Activated T-cell treated with anti-CD3 and anti-CD28 coated beads, Interleukin-2, amount 50 U/mL, for 72 hours (primary cell): Measurements from ENCODE around the gene ZRSR2. TPM values are rescaled to one million over a fixed set of nuclear protein-coding genes. Genes with fewer than 3 reads are reported as not detected.
"Not testable (repeated sequence)": the region's sequence is repeated elsewhere in the genome, so short reads cannot be mapped to it uniquely, and the experiment has no call there.

Source experiments
- ATAC-seq, 2 donors: fragments of 150-1000 bp; cut with Tn5 transposase; replicated peaks in 1 of 2; 2 replicates each; pipeline ENCODE4 v1.10.0; 2021; ENCODE audit warnings: moderate library complexity in 2 of 2, mild to moderate bottlenecking in 1 of 2
- DNase-seq, 2 donors: peaks; one replicate each; pipeline ENCODE4 v3.0.0; 2021 to 2022; ENCODE audit warnings: mixed read lengths in 1 of 2
- H3K27ac Mint-ChIP-seq: one replicate; pipeline ENCODE4 v1.8.0; 2022; ENCODE audit warnings: mild to moderate bottlenecking, moderate library complexity, mixed read lengths
- H3K27me3 Mint-ChIP-seq: one replicate; pipeline ENCODE4 v1.8.0; 2022; ENCODE audit warnings: low read depth, mixed read lengths
- H3K36me3 Mint-ChIP-seq, 2 donors: one replicate each; pipeline ENCODE4 v1.8.0; 2022; ENCODE audit warnings: mixed read lengths in 2 of 2, mild to moderate bottlenecking in 1 of 2; ENCODE audit not compliant: insufficient read depth in 2 of 2
- H3K4me1 Mint-ChIP-seq: one replicate; pipeline ENCODE4 v1.8.0; 2022; ENCODE audit warnings: low read depth, mixed read lengths
- H3K4me3 Mint-ChIP-seq, 2 donors: one replicate each; pipeline ENCODE4 v1.8.0; 2022; ENCODE audit warnings: mild to moderate bottlenecking in 2 of 2, mixed read lengths in 2 of 2, moderate library complexity in 2 of 2
- H3K9me3 Mint-ChIP-seq, 2 donors: one replicate each; pipeline ENCODE4 v1.8.0; 2022; ENCODE audit warnings: mixed read lengths in 2 of 2
- total RNA-seq, 2 donors: library from RNA; stranded (reverse); gene quantifications; one replicate each; pipeline ENCODE4 v1.2.3, GENCODE V29; 2022

ZRSR2 gene
- total RNA-seq, 2 donors from 2014 or later = 15.3 to 27.2 TPM

DNA sequence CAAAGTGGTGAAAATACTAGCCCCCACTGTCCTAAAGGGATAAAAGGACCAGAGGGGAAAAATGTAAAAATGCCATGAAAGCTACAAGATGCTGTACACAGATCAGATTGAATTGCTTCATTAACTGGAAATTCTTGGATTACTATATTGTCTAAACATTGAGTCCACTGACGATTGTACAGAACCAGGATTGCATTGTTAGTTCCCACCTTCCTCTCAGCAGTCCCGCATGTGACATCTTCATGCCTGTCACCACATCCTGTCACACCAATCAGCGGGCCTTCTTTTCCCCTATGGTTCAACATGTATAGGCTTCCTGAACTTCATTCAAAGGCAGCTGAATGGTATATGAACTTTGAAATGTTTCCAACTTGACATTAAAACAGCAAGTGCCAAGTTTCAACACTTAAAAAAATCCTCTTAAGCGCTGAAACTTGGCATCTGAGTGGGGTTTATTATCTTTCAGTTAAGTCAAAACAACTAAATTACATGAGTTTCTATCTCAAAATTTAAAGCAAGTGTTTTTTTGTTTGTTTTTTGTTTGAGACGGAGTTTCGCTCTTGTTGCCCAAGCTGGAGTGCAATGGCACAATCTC is 24.6 kb downstream of the ZRSR2 start:
- H3K9me3 Mint-ChIP-seq = no peaks in the 10 kb centered on the region

DNA sequence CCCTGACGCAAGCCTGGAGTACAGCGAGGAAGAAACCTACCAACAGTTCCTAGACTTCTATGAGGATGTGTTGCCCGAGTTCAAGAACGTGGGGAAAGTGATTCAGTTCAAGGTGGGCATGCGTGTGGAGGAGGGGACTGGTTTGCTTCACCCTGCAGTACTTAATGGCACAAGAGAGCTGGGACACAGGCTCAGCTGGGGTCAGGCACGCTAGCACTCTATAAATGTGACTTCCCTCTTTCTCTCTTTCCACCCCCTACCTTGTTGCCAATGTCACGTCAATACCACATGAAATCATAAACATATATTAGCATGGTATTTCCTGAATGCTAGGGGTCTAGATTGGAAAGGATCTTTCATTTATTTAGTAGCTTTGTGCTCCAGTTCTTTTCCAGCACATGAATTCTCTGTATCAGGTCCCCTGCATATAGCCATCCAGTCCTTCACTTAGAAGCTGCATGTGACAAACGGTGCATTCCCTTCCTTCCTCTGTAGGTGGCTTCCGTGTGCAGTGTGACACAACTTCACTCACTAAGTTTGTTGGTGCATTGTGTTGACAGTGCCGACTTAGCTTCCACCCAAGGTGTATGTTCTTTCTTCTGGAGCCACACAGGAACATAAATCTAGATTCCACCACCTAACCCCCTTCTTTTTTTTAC is 25.6 kb downstream of the ZRSR2 start:
- H3K27ac Mint-ChIP-seq = peak overlapping the region; percentile 50
- H3K9me3 Mint-ChIP-seq = no peaks in the 10 kb centered on the region
- no peaks in the 10 kb centered on the region for H3K27me3 Mint-ChIP-seq
- DNase-seq = peak; percentile 19 to 39
- H3K36me3 Mint-ChIP-seq = peaks cover 10 to 35% of the 10 kb centered on the region in 2 donors
- peak; percentile 63 to 74 for ATAC-seq
- peak overlapping the region in 1 of 2 donors; percentile 37 for H3K4me3 Mint-ChIP-seq
- H3K4me1 Mint-ChIP-seq = peaks cover 49% of the 10 kb centered on the region

More for the DNA sequence above, 24.6 kb downstream of the ZRSR2 start:
- DNase-seq (no peak), ATAC-seq (no peak)
- no peaks in the 10 kb centered on the region for H3K27me3 Mint-ChIP-seq
- H3K27ac Mint-ChIP-seq = no peak overlapping the region
- H3K36me3 Mint-ChIP-seq = peaks cover 8 to 32% of the 10 kb centered on the region in 2 donors
- H3K4me1 Mint-ChIP-seq = peaks cover 39% of the 10 kb centered on the region
- no peak overlapping the region for H3K4me3 Mint-ChIP-seq

DNA sequence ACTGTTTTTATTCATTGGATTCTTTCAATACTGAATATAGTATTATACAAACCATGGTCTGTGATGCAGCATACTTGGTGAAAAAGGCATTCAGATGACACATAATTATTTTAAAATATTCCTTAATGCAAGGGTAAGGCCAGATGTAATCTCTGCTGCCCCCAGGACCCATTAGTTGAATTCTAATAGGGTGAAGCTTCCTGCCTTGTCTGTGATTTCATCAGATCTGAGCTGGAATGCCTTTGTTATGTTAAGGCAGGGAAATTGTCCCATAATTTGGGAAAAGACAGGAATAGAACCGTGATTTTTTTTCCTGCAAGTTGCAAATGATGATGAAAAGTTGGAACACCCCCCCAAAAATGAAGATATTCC is 26.1 kb downstream of the ZRSR2 start:
- Mint-ChIP-seq H3K36me3 (peaks cover 10 to 37% of the 10 kb centered on the region in 2 donors), H3K27ac (no peak overlapping the region), H3K9me3 (no peaks in the 10 kb centered on the region), H3K4me1 (peaks cover 49% of the 10 kb centered on the region), H3K27me3 (no peaks in the 10 kb centered on the region), H3K4me3 (peak overlapping the region in 1 of 2 donors; percentile 64)
- ATAC-seq = peak in 1 of 2 donors; percentile 2
- DNase-seq = no peak

DNA sequence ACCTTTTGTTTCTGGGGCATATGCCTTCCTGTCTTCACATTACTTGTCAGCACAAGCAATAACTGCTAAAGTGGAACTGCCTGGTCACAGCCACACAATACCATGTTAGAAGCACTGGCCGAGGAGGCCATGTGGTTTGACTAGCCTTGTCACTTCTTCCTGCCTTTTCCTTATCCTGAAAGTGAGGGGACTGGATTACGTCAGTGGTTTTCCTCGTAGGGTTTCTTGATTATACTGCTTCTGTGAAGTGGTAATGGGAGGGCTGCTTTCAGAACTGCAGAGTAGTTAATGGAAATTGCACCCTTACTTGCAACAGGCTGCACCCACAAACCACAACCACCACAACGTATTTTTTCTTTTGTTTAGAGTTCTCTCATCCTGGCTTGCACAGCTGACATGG is 26.6 kb downstream of the ZRSR2 start:
- no peaks in the 10 kb centered on the region for H3K9me3 Mint-ChIP-seq
- H3K27ac Mint-ChIP-seq = peak overlapping the region; percentile 66
- peak; percentile 53 to 63 for DNase-seq
- H3K4me3 Mint-ChIP-seq = peak overlapping the region; percentile 53 to 64
- peak; percentile 70 to 79 for ATAC-seq
- peaks cover 10 to 37% of the 10 kb centered on the region in 2 donors for H3K36me3 Mint-ChIP-seq
- no peaks in the 10 kb centered on the region for H3K27me3 Mint-ChIP-seq
- peaks cover 49% of the 10 kb centered on the region for H3K4me1 Mint-ChIP-seq

DNA sequence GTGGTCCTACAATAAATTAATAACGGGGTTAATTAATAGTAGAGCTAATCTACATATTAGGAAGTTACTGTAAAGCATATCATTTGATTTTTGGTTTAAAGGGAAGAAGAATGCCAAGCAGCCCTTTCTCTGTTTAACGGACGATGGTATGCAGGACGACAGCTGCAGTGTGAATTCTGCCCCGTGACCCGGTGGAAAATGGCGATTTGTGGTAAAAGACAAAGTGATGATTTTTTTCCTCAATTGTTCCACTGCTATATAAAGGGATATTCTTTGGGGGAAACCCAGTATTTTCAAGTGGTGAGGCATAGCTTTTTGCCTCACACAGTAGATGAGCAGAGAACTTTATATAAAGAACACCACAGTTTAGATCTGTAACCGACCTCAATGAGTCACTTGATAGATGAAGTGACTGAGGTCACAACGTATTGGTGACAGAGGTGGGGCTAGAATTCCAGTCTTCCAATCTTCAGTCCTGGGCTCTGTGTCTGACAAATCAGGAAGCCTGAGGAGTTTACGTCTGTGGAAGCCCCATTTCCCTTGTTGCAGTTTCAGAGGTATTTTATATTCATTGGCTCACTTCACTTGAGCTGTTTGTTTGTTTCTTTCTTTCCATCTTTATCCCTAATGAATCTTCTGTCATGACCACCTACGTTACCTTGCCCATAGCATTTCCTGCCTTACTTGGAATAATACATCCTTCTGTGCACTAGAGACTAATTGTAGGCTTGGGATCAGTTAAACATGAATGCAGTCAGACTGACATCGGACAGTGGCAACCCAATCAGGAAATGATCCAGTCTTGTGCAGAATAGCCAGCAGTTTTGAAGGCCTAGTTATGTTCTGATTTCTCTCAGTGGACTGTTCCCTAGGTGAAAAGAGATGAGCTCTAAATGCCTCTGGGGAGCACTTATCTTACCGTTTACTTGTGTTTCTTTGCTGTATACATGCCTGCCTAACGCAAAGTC is 30.1 kb downstream of the ZRSR2 start:
- peaks cover 13 to 35% of the 10 kb centered on the region in 2 donors for H3K36me3 Mint-ChIP-seq
- H3K4me3 Mint-ChIP-seq = peak overlapping the region in 1 of 2 donors; percentile 34
- H3K9me3 Mint-ChIP-seq = no peaks in the 10 kb centered on the region
- peaks cover 39% of the 10 kb centered on the region for H3K4me1 Mint-ChIP-seq
- peak overlapping the region; percentile 12 for H3K27ac Mint-ChIP-seq
- no peaks in the 10 kb centered on the region for H3K27me3 Mint-ChIP-seq
- DNase-seq (peak in 1 of 2 donors; percentile 12), ATAC-seq (peak; percentile 57 to 69)

DNA sequence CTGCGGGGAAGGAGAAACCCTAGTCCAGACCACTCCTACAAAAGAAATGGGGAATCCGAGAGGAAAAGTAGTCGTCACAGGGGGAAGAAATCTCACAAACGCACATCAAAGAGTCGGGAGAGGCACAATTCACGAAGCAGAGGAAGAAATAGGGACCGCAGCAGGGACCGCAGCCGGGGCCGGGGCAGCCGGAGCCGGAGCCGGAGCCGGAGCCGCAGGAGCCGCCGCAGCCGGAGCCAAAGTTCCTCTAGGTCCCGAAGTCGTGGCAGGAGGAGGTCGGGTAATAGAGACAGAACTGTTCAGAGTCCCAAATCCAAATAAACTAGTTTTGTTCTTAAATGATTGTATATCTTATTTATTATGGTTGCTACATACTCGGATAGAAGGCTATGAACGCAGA is 32.6 kb downstream of the ZRSR2 start:
- Mint-ChIP-seq H3K36me3 (peaks cover 6 to 24% of the 10 kb centered on the region in 2 donors), H3K27me3 (no peaks in the 10 kb centered on the region), H3K4me1 (peaks cover 16% of the 10 kb centered on the region), H3K27ac (no peak overlapping the region), H3K9me3 (no peaks in the 10 kb centered on the region), H3K4me3 (no peak overlapping the region)
- ATAC-seq = no peak
- no peak for DNase-seq

DNA sequence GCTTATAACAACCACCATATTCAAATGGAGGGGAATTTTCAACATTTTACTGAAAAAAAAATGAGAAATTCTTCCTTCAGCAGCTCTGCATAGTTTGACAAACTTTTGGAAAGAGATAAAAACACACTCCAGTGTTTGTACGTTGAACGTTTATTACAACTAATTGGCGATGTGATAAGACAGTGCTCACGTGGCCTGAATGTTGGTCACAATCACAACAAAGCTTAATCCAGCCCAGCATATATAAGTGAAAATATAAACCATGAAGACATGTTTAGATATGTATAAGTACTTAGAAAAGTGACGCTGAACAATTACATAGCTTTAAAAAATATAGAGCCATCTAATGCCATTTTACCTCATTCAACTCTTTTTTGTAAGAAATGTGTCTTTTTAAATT is 35.7 kb downstream of the ZRSR2 start:
- peaks cover 5% of the 10 kb centered on the region for H3K4me1 Mint-ChIP-seq
- DNase-seq (no peak), ATAC-seq (no peak)
- no peaks in the 10 kb centered on the region for H3K27me3 Mint-ChIP-seq
- no peak overlapping the region for H3K4me3 Mint-ChIP-seq
- H3K27ac Mint-ChIP-seq = no peak overlapping the region
- peaks cover 3 to 11% of the 10 kb centered on the region in 2 donors for H3K36me3 Mint-ChIP-seq
- no peaks in the 10 kb centered on the region for H3K9me3 Mint-ChIP-seq

DNA sequence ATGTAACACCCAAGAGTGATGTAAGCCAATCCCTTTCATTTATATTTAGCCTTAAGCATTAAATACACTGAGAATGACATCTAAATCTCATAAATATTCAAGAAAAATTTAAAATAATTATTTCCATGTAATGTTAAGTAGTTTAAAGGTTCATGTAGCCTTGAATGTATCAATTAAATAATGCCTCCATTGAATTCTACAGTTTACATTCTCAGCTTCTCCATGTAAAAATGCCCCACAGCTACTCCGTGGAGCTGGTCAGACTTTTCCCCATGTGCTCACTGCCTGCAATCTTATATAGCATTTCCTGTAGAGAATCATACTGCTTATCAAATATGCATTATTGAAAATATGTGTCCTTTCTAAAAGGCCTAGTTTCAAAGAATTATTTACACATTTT is 38.9 kb downstream of the ZRSR2 start:
- ATAC-seq (no peak), DNase-seq (no peak)
- no peaks in the 10 kb centered on the region for H3K36me3 Mint-ChIP-seq
- no peaks in the 10 kb centered on the region for H3K27me3 Mint-ChIP-seq
- H3K9me3 Mint-ChIP-seq = no peaks in the 10 kb centered on the region
- peaks cover 5% of the 10 kb centered on the region for H3K4me1 Mint-ChIP-seq
- H3K4me3 Mint-ChIP-seq = no peak overlapping the region
- no peak overlapping the region for H3K27ac Mint-ChIP-seq

DNA sequence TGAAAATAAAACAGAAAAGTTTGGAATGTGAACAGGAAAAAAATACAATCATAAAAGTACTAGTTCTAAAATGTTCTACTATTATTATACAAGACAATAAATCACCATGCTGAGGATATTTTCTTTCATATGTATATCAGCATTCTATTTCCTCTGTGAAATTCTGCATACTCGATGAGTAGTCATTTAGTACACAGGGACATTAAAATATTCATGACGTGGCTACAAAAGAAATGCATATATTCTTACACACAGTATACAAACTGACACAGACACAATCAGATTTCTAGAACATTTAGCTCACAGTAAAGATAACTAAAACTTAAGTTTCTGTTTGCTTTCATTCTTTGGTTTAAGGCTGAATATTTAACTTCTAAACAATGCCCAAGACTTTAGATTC is 41.1 kb downstream of the ZRSR2 start:
- H3K4me3 Mint-ChIP-seq, H3K27ac Mint-ChIP-seq, H3K27me3 Mint-ChIP-seq, ATAC-seq, DNase-seq, H3K4me1 Mint-ChIP-seq, H3K36me3 Mint-ChIP-seq, H3K9me3 Mint-ChIP-seq: not testable (repeated sequence)

DNA sequence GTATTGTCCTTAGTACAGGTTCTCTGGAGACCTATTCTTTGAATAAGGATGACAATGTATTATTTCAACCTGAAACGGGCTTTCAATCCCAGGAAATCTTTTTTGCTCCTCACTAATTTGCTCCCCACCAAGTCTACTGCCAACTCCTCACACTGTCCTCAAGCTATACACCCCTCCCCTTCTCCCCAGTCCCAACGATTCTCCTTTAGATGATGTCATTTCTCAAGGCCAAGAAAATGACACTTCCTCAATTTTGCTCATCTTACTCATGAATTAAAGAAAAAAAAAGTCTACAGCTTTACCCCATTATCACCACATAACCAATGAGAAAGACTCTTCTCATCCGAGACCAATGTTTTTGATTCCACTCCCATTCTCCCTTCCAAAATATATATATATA is 43.8 kb downstream of the ZRSR2 start:
- H3K4me3 Mint-ChIP-seq = no peak overlapping the region
- DNase-seq (no peak), ATAC-seq (no peak)
- H3K27me3 Mint-ChIP-seq = no peaks in the 10 kb centered on the region
- H3K9me3 Mint-ChIP-seq = no peaks in the 10 kb centered on the region
- peaks cover 5% of the 10 kb centered on the region for H3K4me1 Mint-ChIP-seq
- peaks cover 0 to 7% of the 10 kb centered on the region in 2 donors for H3K36me3 Mint-ChIP-seq
- H3K27ac Mint-ChIP-seq = no peak overlapping the region

DNA sequence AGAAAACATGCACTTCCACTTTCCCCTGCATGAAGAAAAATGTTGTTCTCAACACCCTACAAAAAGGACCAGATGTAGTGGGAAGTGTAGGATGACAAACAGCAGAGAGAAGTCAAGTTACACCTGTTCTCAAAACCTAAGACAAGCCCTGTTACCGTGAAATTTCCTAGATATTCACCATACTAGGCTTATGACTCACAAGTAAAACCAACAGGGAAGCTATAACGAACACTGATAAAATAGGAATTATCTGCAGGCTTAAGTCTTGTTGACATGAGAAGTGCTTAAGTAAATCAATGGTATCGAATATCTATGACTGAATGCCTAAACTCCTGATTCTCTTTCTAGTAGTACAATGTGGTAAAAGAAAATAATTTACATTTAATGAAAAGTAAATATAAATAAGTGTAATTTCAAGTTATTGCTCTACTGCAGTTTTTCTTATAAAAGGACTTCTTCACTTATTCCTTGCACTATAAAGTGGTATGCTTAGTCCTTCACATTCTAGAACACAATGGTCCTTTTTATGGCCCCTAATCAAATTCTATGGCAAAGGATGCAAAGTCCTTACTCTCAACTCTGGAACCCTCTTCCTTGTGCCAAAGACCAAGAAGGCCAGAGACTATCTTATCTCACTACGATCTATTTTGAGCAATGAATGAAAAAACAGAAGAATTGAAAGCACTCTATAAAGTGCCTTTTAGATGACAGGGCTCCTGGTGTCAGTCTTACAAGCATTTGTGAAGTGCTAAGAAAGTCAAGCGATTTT is 44.7 kb downstream of the ZRSR2 start:
- Mint-ChIP-seq H3K4me3 (no peak overlapping the region), H3K9me3 (no peaks in the 10 kb centered on the region), H3K36me3 (peaks cover 0 to 7% of the 10 kb centered on the region in 2 donors), H3K4me1 (peaks cover under 1% of the 10 kb centered on the region), H3K27me3 (no peaks in the 10 kb centered on the region), H3K27ac (no peak overlapping the region)
- ATAC-seq (no peak), DNase-seq (no peak)

DNA sequence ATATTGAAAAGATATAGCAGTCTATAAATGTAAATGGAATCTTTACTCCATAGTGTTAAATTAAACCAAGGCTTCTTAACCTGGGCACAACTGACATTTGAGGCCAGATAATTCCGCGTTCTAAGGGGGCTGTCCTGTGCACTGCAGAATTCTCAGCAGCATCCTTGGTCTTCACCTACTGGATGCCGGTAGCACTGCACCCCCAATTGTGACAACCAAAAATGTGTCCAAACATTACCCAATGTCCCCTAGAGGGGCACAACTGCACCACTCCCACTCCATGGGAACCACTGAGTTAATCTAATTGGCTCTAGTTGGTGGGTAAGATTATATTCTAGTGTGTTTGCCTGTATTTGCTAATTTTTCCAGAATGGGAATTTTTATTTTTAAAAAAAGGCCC is 47.7 kb downstream of the ZRSR2 start:
- H3K9me3 Mint-ChIP-seq = no peaks in the 10 kb centered on the region
- no peaks in the 10 kb centered on the region for H3K27me3 Mint-ChIP-seq
- DNase-seq (peak in 1 of 2 donors; percentile 22), ATAC-seq (peak in 1 of 2 donors; percentile 58)
- no peak overlapping the region for H3K4me3 Mint-ChIP-seq
- no peaks in the 10 kb centered on the region for H3K4me1 Mint-ChIP-seq
- peaks cover 0 to 7% of the 10 kb centered on the region in 2 donors for H3K36me3 Mint-ChIP-seq
- no peak overlapping the region for H3K27ac Mint-ChIP-seq
